GM19452 (cell line): ENCODE results near the gene CYTH4.
"Not testable (repeated sequence)": the region's sequence is repeated elsewhere in the genome, so short reads cannot be mapped to it uniquely, and the experiment has no call there.

Experiments
- ATAC-seq: cut with Tn5 transposase; IDR thresholded peaks from one replicate; pipeline ENCODE4 v1.9.1; 2021; ENCODE audit not compliant: unreplicated experiment

CYTH4 gene

GRCh38 chr22:37248251-37248650 is 34.1 kb upstream of the CYTH4 start:
- ATAC-seq, result no peak

- no peak for ATAC-seq
These were observed 32.3 kb upstream of the CYTH4 start for GRCh38 chr22:37249986-37250385.

- not testable (repeated sequence) for ATAC-seq
These were observed 30.5 kb upstream of the CYTH4 start for GRCh38 chr22:37251836-37252235.

- no peak for ATAC-seq
These were observed 29.1 kb upstream of the CYTH4 start for GRCh38 chr22:37253126-37253660.

GRCh38 chr22:37254209-37254866 is 28.0 kb upstream of the CYTH4 start:
- ATAC-seq, result no peak

- ATAC-seq, result no peak
These were observed 27.5 kb upstream of the CYTH4 start for GRCh38 chr22:37254867-37255233.

- no peak for ATAC-seq
These were observed 26.7 kb upstream of the CYTH4 start for GRCh38 chr22:37255558-37256006.

GRCh38 chr22:37256075-37256726 is 26.1 kb upstream of the CYTH4 start:
- no peak for ATAC-seq

GRCh38 chr22:37258005-37258752 is 24.1 kb upstream of the CYTH4 start:
- no peak for ATAC-seq

- no peak for ATAC-seq
These were observed 23.4 kb upstream of the CYTH4 start for GRCh38 chr22:37258753-37259401.

GRCh38 chr22:37259540-37260029 is 22.7 kb upstream of the CYTH4 start:
- ATAC-seq, result no peak

- no peak for ATAC-seq
These were observed 22.0 kb upstream of the CYTH4 start for GRCh38 chr22:37260155-37260795.

GRCh38 chr22:37260901-37261336 is 21.4 kb upstream of the CYTH4 start:
- ATAC-seq, result no peak

GRCh38 chr22:37262346-37262745 is 20.0 kb upstream of the CYTH4 start:
- no peak for ATAC-seq

GRCh38 chr22:37263966-37264887 is 18.1 kb upstream of the CYTH4 start:
- ATAC-seq, result no peak

GRCh38 chr22:37266581-37267134 is 15.7 kb upstream of the CYTH4 start:
- ATAC-seq, result no peak

GRCh38 chr22:37267135-37267587 is 15.1 kb upstream of the CYTH4 start:
- ATAC-seq, result peak; percentile 77

- no peak for ATAC-seq
These were observed 14.5 kb upstream of the CYTH4 start for GRCh38 chr22:37267661-37268413.
